ENCODE data around the gene RXRA. TPM values are rescaled to one million over a fixed set of nuclear protein-coding genes. Genes with fewer than 3 reads are reported as not detected.

RXRA gene
- total RNA-seq, 4 donors from 2014 or later, result 53.5 to 61.5 (median 56.5) TPM

DNA sequence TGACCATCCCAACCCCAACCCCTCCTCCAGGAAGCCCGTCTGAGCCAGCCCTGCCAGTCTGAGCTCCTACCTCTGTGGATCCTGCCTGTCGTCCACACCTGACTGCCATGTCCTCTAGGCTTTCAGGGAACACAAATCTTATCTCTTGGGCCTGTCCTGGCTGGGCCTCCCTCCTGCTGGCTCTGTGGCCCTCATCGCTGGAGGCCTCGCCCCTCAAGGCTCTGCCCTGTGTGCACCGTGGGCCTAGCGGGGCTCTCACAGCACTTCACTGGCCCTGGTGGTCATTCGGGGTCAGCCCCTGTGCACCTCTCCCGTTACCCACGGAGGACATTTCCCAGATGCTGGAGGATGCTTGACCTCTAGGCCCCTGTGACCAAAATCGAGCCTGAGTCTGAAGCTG lies 133.3 kb downstream of the RXRA start:
- DNase-seq (ENCODE audit: low spot score in 2 of 2), result no peak
- 88 to 92% methylated on average over 2 to 8 of the region's 10 CpGs for WGBS, 2 donors

DNA sequence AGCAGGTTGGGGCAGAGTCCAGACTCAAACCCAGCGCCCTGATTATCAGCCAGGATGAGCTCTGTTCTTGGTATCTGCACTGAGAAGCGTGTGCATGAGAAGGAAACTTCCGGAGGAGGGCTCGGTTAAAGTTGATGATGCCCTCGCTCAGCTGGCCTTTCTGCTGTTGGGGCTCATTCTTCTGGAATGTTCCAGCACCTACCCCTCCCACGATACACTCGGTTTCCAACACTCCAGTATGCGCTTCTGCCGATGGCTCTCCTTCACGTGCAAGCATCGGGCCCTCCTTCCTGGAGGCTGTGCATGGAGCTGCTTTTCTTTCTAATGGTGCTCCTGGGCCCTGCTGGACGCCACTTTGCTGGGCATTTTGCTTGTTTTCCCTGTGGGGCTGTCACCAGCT lies 134.0 kb downstream of the RXRA start:
- Histone ChIP-seq H3K9me3 (peaks cover 0 to 13% (median 0%) of the 10 kb centered on the region in 4 donors), H3K4me1 (peaks cover 3 to 46% (median 21%) of the 10 kb centered on the region in 4 donors), H3K4me3 (no peak overlapping the region), H3K27me3 (no peaks in the 10 kb centered on the region), H3K27ac (no peak overlapping the region), H3K36me3 (no peaks in the 10 kb centered on the region)
- TF ChIP-seq EP300 (IDR thresholded peaks at IDR 0.05) (no peak), CTCF (IDR thresholded peaks at IDR 0.05) (no peak), POLR2A (IDR thresholded peaks at IDR 0.05) (no peak)
- 89% methylated on average over 12 of the region's 12 CpGs for WGBS, 2 donors
- DNase-seq (ENCODE audit: low spot score in 2 of 2), result no peak

More for the DNA sequence above, 133.3 kb downstream of the RXRA start:
- Histone ChIP-seq H3K4me1 (peaks cover 3 to 52% (median 26%) of the 10 kb centered on the region in 4 donors), H3K27ac (no peak overlapping the region), H3K36me3 (no peaks in the 10 kb centered on the region), H3K4me3 (no peak overlapping the region), H3K9me3 (peaks cover 0 to 13% (median 0%) of the 10 kb centered on the region in 4 donors), H3K27me3 (no peaks in the 10 kb centered on the region)
- no peak for TF ChIP-seq POLR2A (IDR thresholded peaks at IDR 0.05)
- TF ChIP-seq CTCF (IDR thresholded peaks at IDR 0.05), result no peak
- no peak for TF ChIP-seq EP300 (IDR thresholded peaks at IDR 0.05)

DNA sequence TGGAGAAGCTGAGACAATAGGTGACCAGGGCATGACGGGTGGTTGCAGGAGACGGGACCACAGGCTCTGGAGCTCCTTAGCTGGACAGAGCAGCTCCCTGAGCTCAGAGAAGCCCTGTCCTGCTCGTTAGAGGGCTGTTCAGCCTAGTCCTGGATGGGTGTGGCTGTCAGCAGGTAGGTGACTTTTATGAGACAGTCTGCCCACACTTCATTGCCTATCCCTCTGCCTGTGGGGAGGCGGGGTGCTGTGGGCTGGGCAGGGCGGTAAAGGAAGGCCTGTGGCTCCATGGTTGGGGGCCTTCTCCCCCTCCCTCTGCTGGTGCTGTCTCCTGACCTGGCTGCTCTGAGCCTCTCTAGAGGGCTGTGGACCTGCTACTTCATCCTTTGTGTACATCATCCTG lies 134.6 kb downstream of the RXRA start:
- H3K36me3 ChIP-seq, result no peaks in the 10 kb centered on the region
- no peak for DNase-seq (ENCODE audit: low spot score in 2 of 2)
- TF ChIP-seq POLR2A (IDR thresholded peaks at IDR 0.05), result no peak
- TF ChIP-seq CTCF (IDR thresholded peaks at IDR 0.05), result no peak
- no peak for TF ChIP-seq EP300 (IDR thresholded peaks at IDR 0.05)
- no peak overlapping the region for H3K4me3 ChIP-seq
- 79 to 90% methylated on average over 2 to 5 of the region's 5 CpGs for WGBS, 2 donors
- H3K27ac ChIP-seq, result no peak overlapping the region
- no peaks in the 10 kb centered on the region for H3K27me3 ChIP-seq
- H3K4me1 ChIP-seq, result peaks cover under 1 to 39% (median 15%) of the 10 kb centered on the region in 4 donors
- peaks cover 0 to 13% (median 0%) of the 10 kb centered on the region in 4 donors for H3K9me3 ChIP-seq

DNA sequence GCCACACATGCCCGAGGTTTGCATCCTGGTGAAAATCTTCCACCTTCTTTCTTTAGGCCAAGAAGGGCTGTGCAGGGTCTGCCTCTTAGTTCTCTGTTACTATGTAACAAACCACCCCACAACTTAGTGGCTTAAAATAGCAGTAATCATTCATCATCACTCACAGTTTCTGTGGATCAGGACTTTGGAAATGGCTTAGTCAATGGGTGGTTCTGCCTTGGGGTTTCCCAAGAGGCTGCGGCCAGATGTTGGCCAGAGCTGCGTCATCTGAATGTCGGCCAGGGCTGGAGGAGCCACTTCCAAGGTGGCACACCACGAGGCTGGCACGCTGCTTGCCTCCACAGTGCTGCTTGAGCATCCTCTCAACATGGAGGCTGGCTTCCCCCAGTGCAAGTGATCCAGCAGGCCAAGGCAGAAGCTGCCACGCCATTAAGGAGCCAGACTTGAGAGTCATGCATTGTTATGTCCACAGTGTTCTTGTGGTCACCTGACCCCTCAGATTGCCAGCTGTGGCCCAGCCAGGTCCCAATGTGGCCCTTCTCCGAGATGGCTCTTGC lies 135.2 kb downstream of the RXRA start:
- no peak for DNase-seq (ENCODE audit: low spot score in 2 of 2)
- WGBS, 2 donors, result 90 to 95% methylated on average over 3 to 8 of the region's 8 CpGs
- Histone ChIP-seq H3K4me3 (no peak overlapping the region), H3K36me3 (no peaks in the 10 kb centered on the region), H3K27ac (no peak overlapping the region), H3K27me3 (no peaks in the 10 kb centered on the region), H3K9me3 (peaks cover 0 to 13% (median 0%) of the 10 kb centered on the region in 4 donors), H3K4me1 (peaks cover 0 to 33% (median 10%) of the 10 kb centered on the region in 4 donors)
- no peak for TF ChIP-seq EP300 (IDR thresholded peaks at IDR 0.05)
- TF ChIP-seq CTCF (IDR thresholded peaks at IDR 0.05), result no peak
- no peak for TF ChIP-seq POLR2A (IDR thresholded peaks at IDR 0.05)

DNA sequence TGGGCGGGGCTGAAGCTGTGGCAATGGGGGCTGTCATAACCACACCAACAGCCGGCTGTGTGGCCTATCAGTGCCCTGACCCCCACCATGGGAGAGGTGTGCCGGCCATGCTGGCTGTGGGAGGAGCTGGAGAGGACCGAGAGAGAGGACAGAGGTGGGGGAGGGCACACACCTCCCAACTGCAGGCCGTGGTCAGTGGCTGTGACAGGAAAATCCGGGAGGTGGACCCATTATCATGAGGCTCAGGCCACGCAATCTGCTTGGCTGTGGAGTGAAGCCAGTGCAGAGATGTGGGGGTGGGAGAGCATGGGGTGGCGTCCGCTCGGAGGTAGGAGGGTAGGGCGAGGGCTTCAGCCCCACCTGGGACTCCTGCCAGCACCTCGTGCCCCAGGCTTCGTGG lies 136.1 kb downstream of the RXRA start:
- DNase-seq (ENCODE audit: low spot score in 2 of 2), result no peak
- Histone ChIP-seq H3K27me3 (no peaks in the 10 kb centered on the region), H3K4me3 (no peak overlapping the region), H3K36me3 (no peaks in the 10 kb centered on the region), H3K9me3 (peaks cover 0 to 13% (median 0%) of the 10 kb centered on the region in 4 donors), H3K4me1 (peaks cover 0 to 25% (median 4%) of the 10 kb centered on the region in 4 donors), H3K27ac (no peak overlapping the region)
- TF ChIP-seq CTCF (IDR thresholded peaks at IDR 0.05) (no peak), POLR2A (IDR thresholded peaks at IDR 0.05) (no peak), EP300 (IDR thresholded peaks at IDR 0.05) (no peak)
- WGBS, 2 donors, result 53 to 59% methylated on average over 13 of the region's 13 CpGs

All from tibial nerve (tissue), 4 donors.